A673 (cell line): ENCODE results near the gene CAPZB.

ENCODE experiments used
- EZH2 ChIP-seq: fragments of 200-600 bp; sonication (generic); IDR thresholded peaks from 2 replicates; pipeline ENCODE4 v1.6.1; 2017; ENCODE audit warnings: borderline replicate concordance, low read depth, mild to moderate bottlenecking, mixed read lengths, antibody characterized with exemption, low read length; ENCODE audit not compliant: poor library complexity, severe bottlenecking
- TF ChIP-seq, protein P1 (sequence below): fragments of 300-800, 200-600 bp; sonication (generic); conservative IDR thresholded peaks from 2 replicates; pipeline ENCODE4 v1.5.1; 2017; ENCODE audit warnings: low read depth, mild to moderate bottlenecking, antibody characterized with exemption, low read length, moderate library complexity, mixed read lengths

DNA sequence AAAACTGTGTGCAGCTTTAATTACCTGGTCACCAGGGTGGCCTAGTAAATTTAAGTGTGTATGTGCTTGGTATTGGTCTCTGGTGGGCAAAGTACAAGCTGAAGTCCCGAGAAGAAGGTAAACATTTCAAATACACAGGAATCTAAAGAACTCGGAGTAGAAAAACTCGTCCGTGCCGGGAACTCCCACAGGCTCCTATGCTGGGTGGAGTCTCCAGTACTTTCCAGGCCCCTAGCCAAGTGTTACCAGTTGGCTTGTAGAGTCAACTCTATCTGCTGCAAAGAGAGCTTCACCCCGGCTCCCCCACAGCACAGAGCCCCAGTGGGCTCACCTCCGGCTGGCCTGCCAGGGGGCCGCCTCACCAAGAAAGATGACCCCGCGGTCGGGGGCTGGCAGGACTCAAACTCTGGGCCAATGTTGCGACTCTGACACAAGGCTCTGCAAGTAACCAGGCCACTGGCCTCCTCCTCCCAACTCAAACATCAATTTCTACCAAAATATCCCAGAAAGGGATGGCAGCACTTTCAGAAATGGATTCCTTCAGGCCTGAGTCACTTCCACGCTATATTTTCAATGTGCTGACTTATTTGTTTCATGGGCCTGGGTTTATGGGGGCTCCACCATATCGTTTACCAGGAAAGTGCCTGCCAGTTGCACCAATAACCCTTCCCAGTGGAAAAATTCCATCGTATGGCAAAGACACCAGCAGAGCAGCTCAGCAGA, 99.3 kb downstream of the CAPZB start:
- TF ChIP-seq, protein P1, sequence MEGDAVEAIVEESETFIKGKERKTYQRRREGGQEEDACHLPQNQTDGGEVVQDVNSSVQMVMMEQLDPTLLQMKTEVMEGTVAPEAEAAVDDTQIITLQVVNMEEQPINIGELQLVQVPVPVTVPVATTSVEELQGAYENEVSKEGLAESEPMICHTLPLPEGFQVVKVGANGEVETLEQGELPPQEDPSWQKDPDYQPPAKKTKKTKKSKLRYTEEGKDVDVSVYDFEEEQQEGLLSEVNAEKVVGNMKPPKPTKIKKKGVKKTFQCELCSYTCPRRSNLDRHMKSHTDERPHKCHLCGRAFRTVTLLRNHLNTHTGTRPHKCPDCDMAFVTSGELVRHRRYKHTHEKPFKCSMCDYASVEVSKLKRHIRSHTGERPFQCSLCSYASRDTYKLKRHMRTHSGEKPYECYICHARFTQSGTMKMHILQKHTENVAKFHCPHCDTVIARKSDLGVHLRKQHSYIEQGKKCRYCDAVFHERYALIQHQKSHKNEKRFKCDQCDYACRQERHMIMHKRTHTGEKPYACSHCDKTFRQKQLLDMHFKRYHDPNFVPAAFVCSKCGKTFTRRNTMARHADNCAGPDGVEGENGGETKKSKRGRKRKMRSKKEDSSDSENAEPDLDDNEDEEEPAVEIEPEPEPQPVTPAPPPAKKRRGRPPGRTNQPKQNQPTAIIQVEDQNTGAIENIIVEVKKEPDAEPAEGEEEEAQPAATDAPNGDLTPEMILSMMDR = no peak
- TF ChIP-seq EZH2 = no peak
